Measurements from ENCODE around the gene MGAT5B. TPM values are rescaled to one million over a fixed set of nuclear protein-coding genes. Genes with fewer than 3 reads are reported as not detected.

MGAT5B gene
- total and polyA plus RNA-seq, 2 donors (not counting 1 experiment from before 2014, with no cell fraction given): 0.09 to 0.17 TPM

GRCh38 chr17:76986365-76986764 is 118.2 kb downstream of the MGAT5B start:
- Histone ChIP-seq H3K9ac (ENCODE audit: insufficient read depth, low read length) (no peak overlapping the region), H3K79me2 (ENCODE audit: control insufficient read depth, insufficient read depth, low read length) (no peaks in the 10 kb centered on the region), H3K9me3 (ENCODE audit: control insufficient read depth, insufficient read depth, low read depth, low read length) (no peaks in the 10 kb centered on the region), H3K27me3 (ENCODE audit: control insufficient read depth, insufficient read depth, low read length) (no peaks in the 10 kb centered on the region), H3K4me1 (ENCODE audit: control insufficient read depth, extremely low read depth, insufficient read depth, low read length) (no peaks in the 10 kb centered on the region), H2AFZ (ENCODE audit: low read length) (no peak overlapping the region), H3K4me3 (replicated peaks in 1 of 4; ENCODE audit: control extremely low read depth in 1 of 4, insufficient read depth in 1 of 4, low read depth in 3 of 4, low read length in 4 of 4) (no peak overlapping the region), H4K20me1 (ENCODE audit: control insufficient read depth, extremely low read depth, insufficient read depth, low read length) (no peaks in the 10 kb centered on the region), H3K36me3 (ENCODE audit: control insufficient read depth, insufficient read depth, low read length) (no peaks in the 10 kb centered on the region), H3K27ac (ENCODE audit: insufficient read depth, low read length) (no peak overlapping the region), H3K4me2 (ENCODE audit: extremely low read depth, insufficient read depth, low read length) (no peak overlapping the region)
- TF ChIP-seq CTCF (conservative IDR thresholded peaks at IDR 0.05 in 1 of 2, IDR thresholded peaks at IDR 0.05 in 1 of 2; ENCODE audit: low read depth in 1 of 2, low read length in 2 of 2): no peak
- no peak for TF ChIP-seq EZH2 (IDR thresholded peaks at IDR 0.05; ENCODE audit: low read length, missing control alignments)
- no peak for DNase-seq (ENCODE audit: low read depth in 2 of 2)

DNA sequence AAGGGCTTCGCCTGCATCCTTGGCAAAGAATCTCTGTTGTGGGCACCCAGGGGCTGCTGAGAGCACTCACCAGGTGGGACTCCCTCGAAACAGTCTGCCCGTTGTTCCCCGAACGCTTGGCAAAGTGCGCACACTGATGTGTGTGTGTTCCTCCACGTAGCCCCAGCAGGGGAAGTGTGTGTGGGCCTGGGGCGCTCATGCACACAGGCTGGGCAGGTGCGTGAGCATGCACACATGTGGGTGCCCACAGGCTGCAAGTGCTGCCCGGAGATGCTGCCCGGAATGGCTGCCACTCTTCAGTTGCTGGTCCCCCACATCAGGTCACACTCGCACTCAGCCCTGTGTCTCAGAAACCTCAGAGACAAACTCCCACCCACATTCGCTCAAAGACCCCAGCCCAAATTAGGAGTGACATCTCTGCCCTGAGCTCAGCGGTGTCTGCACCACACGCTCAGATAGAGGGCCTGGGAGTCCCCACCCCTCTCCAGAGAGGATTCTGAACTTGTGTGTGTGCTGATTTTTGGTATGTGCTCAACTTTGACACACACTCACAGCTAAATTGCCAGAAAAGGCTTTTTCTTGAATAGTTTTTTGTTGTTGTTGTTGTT is 119.4 kb downstream of the MGAT5B start:
- H3K36me3 ChIP-seq (ENCODE audit: control insufficient read depth, insufficient read depth, low read length): no peaks in the 10 kb centered on the region
- DNase-seq (ENCODE audit: low read depth in 2 of 2): no peak
- TF ChIP-seq CTCF (conservative IDR thresholded peaks at IDR 0.05 in 1 of 2, IDR thresholded peaks at IDR 0.05 in 1 of 2; ENCODE audit: low read depth in 1 of 2, low read length in 2 of 2): no peak
- TF ChIP-seq EZH2 (IDR thresholded peaks at IDR 0.05; ENCODE audit: low read length, missing control alignments): no peak
- no peak overlapping the region for H2AFZ ChIP-seq (ENCODE audit: low read length)
- H3K27me3 ChIP-seq (ENCODE audit: control insufficient read depth, insufficient read depth, low read length): no peaks in the 10 kb centered on the region
- H3K4me1 ChIP-seq (ENCODE audit: control insufficient read depth, extremely low read depth, insufficient read depth, low read length): no peaks in the 10 kb centered on the region
- H4K20me1 ChIP-seq (ENCODE audit: control insufficient read depth, extremely low read depth, insufficient read depth, low read length): no peaks in the 10 kb centered on the region
- H3K9me3 ChIP-seq (ENCODE audit: control insufficient read depth, insufficient read depth, low read depth, low read length): no peaks in the 10 kb centered on the region
- no peak overlapping the region for H3K9ac ChIP-seq (ENCODE audit: insufficient read depth, low read length)
- H3K79me2 ChIP-seq (ENCODE audit: control insufficient read depth, insufficient read depth, low read length): no peaks in the 10 kb centered on the region
- no peak overlapping the region for H3K4me3 ChIP-seq (replicated peaks in 1 of 4; ENCODE audit: control extremely low read depth in 1 of 4, insufficient read depth in 1 of 4, low read depth in 3 of 4, low read length in 4 of 4)
- no peak overlapping the region for H3K27ac ChIP-seq (ENCODE audit: insufficient read depth, low read length)
- no peak overlapping the region for H3K4me2 ChIP-seq (ENCODE audit: extremely low read depth, insufficient read depth, low read length)

DNA sequence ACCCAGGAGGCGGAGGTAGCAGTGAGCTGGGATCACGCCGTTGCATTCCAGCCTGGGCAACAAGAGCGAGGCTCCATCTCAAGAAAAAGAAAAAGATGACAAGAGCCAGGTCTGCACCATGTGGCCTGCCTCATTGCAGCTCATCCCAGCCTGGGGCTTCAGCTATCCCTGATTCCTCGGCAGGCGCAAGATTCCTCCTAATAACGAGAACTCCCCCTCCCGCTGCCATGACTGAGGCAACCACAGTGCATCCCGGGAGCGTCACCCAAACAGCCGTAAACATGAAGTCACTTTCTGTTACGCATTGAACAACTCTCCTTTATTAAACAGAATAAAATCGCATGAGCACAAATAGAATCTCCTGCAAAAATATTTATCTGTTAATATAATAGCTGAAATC is 120.6 kb downstream of the MGAT5B start:
- Histone ChIP-seq H3K9me3 (ENCODE audit: control insufficient read depth, insufficient read depth, low read depth, low read length) (no peaks in the 10 kb centered on the region), H3K36me3 (ENCODE audit: control insufficient read depth, insufficient read depth, low read length) (no peaks in the 10 kb centered on the region), H3K4me2 (ENCODE audit: extremely low read depth, insufficient read depth, low read length) (no peak overlapping the region), H3K4me1 (ENCODE audit: control insufficient read depth, extremely low read depth, insufficient read depth, low read length) (no peaks in the 10 kb centered on the region), H3K9ac (ENCODE audit: insufficient read depth, low read length) (no peak overlapping the region), H3K79me2 (ENCODE audit: control insufficient read depth, insufficient read depth, low read length) (no peaks in the 10 kb centered on the region), H3K27ac (ENCODE audit: insufficient read depth, low read length) (no peak overlapping the region), H2AFZ (ENCODE audit: low read length) (no peak overlapping the region), H3K4me3 (replicated peaks in 1 of 4; ENCODE audit: control extremely low read depth in 1 of 4, insufficient read depth in 1 of 4, low read depth in 3 of 4, low read length in 4 of 4) (no peak overlapping the region), H3K27me3 (ENCODE audit: control insufficient read depth, insufficient read depth, low read length) (no peaks in the 10 kb centered on the region), H4K20me1 (ENCODE audit: control insufficient read depth, extremely low read depth, insufficient read depth, low read length) (no peaks in the 10 kb centered on the region)
- TF ChIP-seq EZH2 (IDR thresholded peaks at IDR 0.05; ENCODE audit: low read length, missing control alignments) (no peak), CTCF (conservative IDR thresholded peaks at IDR 0.05 in 1 of 2, IDR thresholded peaks at IDR 0.05 in 1 of 2; ENCODE audit: low read depth in 1 of 2, low read length in 2 of 2) (no peak)
- DNase-seq (ENCODE audit: low read depth in 2 of 2): no peak

Measured in fibroblast of lung (primary cell).